Adrenal gland (tissue), 12 donors: ENCODE measurements around the gene KRTAP5-2. TPM values are rescaled to one million over a fixed set of nuclear protein-coding genes. Genes with fewer than 3 reads are reported as not detected.

Experiments
- DNase-seq, 7 donors: peaks; one replicate each; pipeline ENCODE4 v3.0.0-alpha.2; 2019 to 2020
- H3K27ac ChIP-seq, 5 donors: fragments of 200-600 bp; sonication (generic) in 4 of 5; 1 replicate in 3 of 5; 2 replicates in 2 of 5; pipeline versions ENCODE4 v1.5.1 to v1.8.0; 2016 to 2020; ENCODE audit warnings: mild to moderate bottlenecking in 1 of 5
- H3K27me3 ChIP-seq: fragments of 200-600 bp; 2 replicates; pipeline ENCODE4 v1.8.0; 2021
- H3K36me3 ChIP-seq, 2 donors: fragments of 200-600 bp; replicated peaks in 1 of 2; 1 replicate in 1 of 2; 2 replicates in 1 of 2; pipeline versions ENCODE4 v1.5.1 to v1.8.0; 2018 to 2022
- H3K4me1 ChIP-seq, 2 donors: fragments of 200-600 bp; replicated peaks in 1 of 2; 1 replicate in 1 of 2; 2 replicates in 1 of 2; pipeline versions ENCODE4 v1.5.1 to v1.8.0; 2018 to 2021
- H3K4me3 ChIP-seq, 4 donors: fragments of 200-600 bp; sonication (generic) in 3 of 4; one replicate each; pipeline ENCODE4 v1.5.1; 2016 to 2018
- H3K9me3 ChIP-seq, 3 donors: fragments of 200-600 bp; sonication (generic) in 1 of 3; replicated peaks in 1 of 3; 1 replicate in 2 of 3; 2 replicates in 1 of 3; pipeline versions ENCODE4 v1.5.1 to v1.8.0; 2016 to 2021
- POLR2A ChIP-seq, 2 donors: fragments of 450-650 bp; IDR thresholded peaks; one replicate each; pipeline ENCODE4 v1.6.1; 2017; ENCODE audit warnings: antibody characterized with exemption in 2 of 2, mild to moderate bottlenecking in 2 of 2, moderate library complexity in 1 of 2
- WGBS, 4 donors: extraction: QIAGEN DNeasy Blood & Tissue Kit in 2 of 4; methylation state at CpG; one replicate each; pipeline versions ENCODE4 v1.1.5 to v1.1.7; 2013 to 2017; 5-methylcytosine and 5-hydroxymethylcytosine counted together
- intact Hi-C, 2 donors: fragments of 100-400 bp; cut with DNase I; formaldehyde crosslinking; loops; one replicate each; pipeline versions ENCODE4 v1.14.1 to v1.15.0; 2022 to 2023
- polyA plus RNA-seq, 3 donors: library from polyadenylated mRNA; stranded (reverse); fragments of 200-250 nt in 2 of 3; fragments of 350-450 nt in 1 of 3; fragmentation: Illumina TruSeq in 1 of 3; extraction: RNeasy Lipid Tissue Mini Kit (QIAGEN cat#74804) in 1 of 3; gene quantifications; one replicate each; pipeline ENCODE4 v1.2.3, GENCODE V29; 2013 to 2014
- total RNA-seq, 9 donors: library from RNA; depleted of rRNA in 4 of 9; stranded (reverse); fragments of >200 nt in 4 of 9; fragments of 120-200 nt in 1 of 9; fragmentation: NEBNext Ultra II Directional in 1 of 9; extraction: Animal tissue kit (Norgen Biotek cat#: 25700) in 1 of 9; gene quantifications; one replicate each; pipeline versions ENCODE4 v1.1.0 to v1.2.4, GENCODE V29; 2013 to 2023
- TF ChIP-seq, protein P1 (sequence below), 6 experiments: fragments of 450-650 bp in 4 of 6; fragments of 200-600 bp in 2 of 6; sonication (generic) in 1 of 6; IDR thresholded peaks; 1 replicate in 5 of 6; 2 replicates in 1 of 6; pipeline versions ENCODE4 v1.5.1 to v1.8.0; 2016 to 2021; ENCODE audit warnings: antibody characterized with exemption in 6 of 6, mild to moderate bottlenecking in 2 of 6, moderate library complexity in 1 of 6
- donor health status: healthy with polysubstance abuse.
- donor health status: Bipolar disorder and iron deficiency.
- donor health status: DM: yes; HTN: yes; CAD: no.
- donor health status: DM: no; HTN: no; CAD: no.
- donor health status: DM: no; HTN: no; CAD: no.
- donor health status: DM: yes; HTN: yes; CAD: no.

KRTAP5-2 gene
- total and polyA plus RNA-seq, 12 donors = not detected

DNA sequence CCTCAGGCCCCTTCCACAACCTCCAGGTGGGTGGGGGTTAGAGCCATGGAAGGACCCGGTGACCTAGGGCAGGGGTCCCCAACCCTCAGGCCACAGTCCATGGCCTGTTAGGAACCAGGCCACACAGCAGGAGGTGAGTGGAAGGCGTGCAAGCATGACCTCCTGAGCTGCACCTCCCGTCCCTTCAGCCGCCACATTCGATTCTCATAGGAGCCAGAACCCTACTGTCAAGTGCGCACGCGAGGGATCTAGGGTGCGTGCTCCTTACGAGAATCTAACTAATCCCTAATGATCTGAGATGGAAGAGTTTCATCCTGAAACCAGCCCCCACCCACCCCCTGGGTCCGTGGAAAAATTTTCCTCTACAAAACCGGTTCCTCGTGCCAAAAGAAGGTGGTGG, 27.4 kb upstream of the KRTAP5-2 start:
- no peak for TF ChIP-seq POLR2A (IDR thresholded peaks at IDR 0.05)
- TF ChIP-seq, protein P1, sequence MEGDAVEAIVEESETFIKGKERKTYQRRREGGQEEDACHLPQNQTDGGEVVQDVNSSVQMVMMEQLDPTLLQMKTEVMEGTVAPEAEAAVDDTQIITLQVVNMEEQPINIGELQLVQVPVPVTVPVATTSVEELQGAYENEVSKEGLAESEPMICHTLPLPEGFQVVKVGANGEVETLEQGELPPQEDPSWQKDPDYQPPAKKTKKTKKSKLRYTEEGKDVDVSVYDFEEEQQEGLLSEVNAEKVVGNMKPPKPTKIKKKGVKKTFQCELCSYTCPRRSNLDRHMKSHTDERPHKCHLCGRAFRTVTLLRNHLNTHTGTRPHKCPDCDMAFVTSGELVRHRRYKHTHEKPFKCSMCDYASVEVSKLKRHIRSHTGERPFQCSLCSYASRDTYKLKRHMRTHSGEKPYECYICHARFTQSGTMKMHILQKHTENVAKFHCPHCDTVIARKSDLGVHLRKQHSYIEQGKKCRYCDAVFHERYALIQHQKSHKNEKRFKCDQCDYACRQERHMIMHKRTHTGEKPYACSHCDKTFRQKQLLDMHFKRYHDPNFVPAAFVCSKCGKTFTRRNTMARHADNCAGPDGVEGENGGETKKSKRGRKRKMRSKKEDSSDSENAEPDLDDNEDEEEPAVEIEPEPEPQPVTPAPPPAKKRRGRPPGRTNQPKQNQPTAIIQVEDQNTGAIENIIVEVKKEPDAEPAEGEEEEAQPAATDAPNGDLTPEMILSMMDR (IDR thresholded peaks at IDR 0.05) = no peak
- H3K4me1 ChIP-seq = no peaks in the 10 kb centered on the region
- DNase-seq = no peak
- no peak overlapping the region for H3K4me3 ChIP-seq
- intact Hi-C loops = loop anchor here in 1 of 2 donors (5.0 kb wide), 1 partner anchor 78 kb away; no protein-coding TSS in a partner anchor
- 83 to 91% (median 87%) methylated on average over 12 to 13 of the region's 13 CpGs for WGBS, 4 donors
- no peaks in the 10 kb centered on the region for H3K36me3 ChIP-seq
- peaks cover 14% of the 10 kb centered on the region for H3K27me3 ChIP-seq
- H3K27ac ChIP-seq = no peak overlapping the region
- H3K9me3 ChIP-seq = no peaks in the 10 kb centered on the region

DNA sequence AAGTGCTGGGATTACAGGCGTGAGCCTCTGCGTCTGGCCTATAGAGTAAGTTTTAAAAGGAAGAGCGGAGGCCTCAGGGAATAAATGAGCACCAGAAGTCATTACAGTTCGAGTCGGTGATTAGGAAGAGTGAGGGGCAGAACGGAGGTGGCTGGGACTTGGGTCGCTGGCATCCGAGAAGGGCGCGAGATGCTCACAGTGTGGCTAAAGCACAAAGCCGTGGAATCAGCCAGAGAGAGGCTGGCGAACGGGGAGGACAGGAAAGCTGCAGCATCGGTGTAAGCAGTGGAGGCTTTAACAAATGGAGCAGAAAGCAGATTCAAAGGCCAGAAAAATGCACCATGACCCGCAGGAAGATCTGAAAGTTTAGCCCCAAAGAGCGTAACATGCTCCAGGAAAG, 26.5 kb upstream of the KRTAP5-2 start:
- Histone ChIP-seq H3K4me1 (no peaks in the 10 kb centered on the region), H3K9me3 (no peaks in the 10 kb centered on the region), H3K36me3 (no peaks in the 10 kb centered on the region), H3K4me3 (no peak overlapping the region), H3K27me3 (peaks cover 14% of the 10 kb centered on the region), H3K27ac (no peak overlapping the region)
- TF ChIP-seq, protein P1 (IDR thresholded peaks at IDR 0.05) = no peak
- TF ChIP-seq POLR2A (IDR thresholded peaks at IDR 0.05) = no peak
- intact Hi-C loops = loop anchor here in 1 of 2 donors (5.0 kb wide), 1 partner anchor 77 kb away; no protein-coding TSS in a partner anchor
- no peak for DNase-seq
- WGBS, 4 donors = 79 to 86% (median 84%) methylated on average over 16 of the region's 16 CpGs

DNA sequence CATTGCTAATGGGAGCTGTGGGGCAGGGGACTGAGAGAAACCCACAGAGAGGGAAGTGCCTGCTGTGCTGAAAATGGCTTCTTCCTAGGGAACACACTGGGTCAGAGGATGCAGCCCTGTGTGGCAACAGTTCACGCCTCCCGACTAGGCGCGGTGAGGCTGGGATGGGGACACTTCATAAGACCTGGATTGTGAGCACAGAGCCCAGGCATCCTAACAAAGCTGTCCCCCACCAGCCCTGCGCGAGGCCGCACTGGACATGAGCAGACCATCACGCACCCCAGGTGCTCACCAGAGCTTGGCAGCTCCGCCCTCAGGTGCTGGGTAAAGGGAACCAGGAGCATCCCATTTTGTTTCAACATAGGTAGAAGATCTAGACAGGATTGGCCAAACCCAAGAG, 25.6 kb upstream of the KRTAP5-2 start:
- 77 to 86% (median 81%) methylated on average over 9 of the region's 9 CpGs for WGBS, 4 donors
- no peaks in the 10 kb centered on the region for H3K4me1 ChIP-seq
- intact Hi-C loops = no loop called here
- no peak overlapping the region for H3K27ac ChIP-seq
- no peak overlapping the region for H3K4me3 ChIP-seq
- TF ChIP-seq POLR2A (IDR thresholded peaks at IDR 0.05) = no peak
- TF ChIP-seq, protein P1 (IDR thresholded peaks at IDR 0.05) = no peak
- DNase-seq = no peak
- no peaks in the 10 kb centered on the region for H3K36me3 ChIP-seq
- peaks cover 9% of the 10 kb centered on the region for H3K27me3 ChIP-seq
- H3K9me3 ChIP-seq = no peaks in the 10 kb centered on the region

DNA sequence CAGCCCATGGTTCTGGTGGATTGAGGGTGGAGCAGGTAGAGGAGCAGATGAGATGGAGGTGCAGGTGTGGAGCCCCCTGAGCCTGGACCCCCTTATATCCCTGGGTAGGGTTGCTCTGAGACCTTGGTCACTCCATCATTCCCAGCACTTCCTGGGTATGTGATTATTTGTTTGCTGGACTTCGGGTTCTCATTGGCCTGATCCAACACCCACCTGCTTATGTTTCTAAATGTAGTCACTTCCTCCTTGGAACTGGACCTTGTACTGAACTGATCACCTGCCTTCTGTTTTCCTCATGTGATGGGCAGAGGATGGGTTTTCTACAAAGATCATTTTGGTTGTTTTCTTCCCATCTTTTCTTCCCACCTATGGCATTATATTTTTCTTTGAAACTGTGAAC, 24.0 kb upstream of the KRTAP5-2 start, which contains the start of gene KRTAP5-4:
Gene KRTAP5-4, minus strand, starts transcription at position 53 of the 400 bp plus-strand sequence. Its CDS starts 45 bp downstream, at position 8.
- Histone ChIP-seq H3K36me3 (no peaks in the 10 kb centered on the region), H3K4me3 (no peak within 1 kb of the TSS), H3K9me3 (no peaks in the 10 kb centered on the region), H3K27me3 (peaks cover 2% of the 10 kb centered on the region), H3K27ac (no peak within 1 kb of the TSS), H3K4me1 (no peaks in the 10 kb centered on the region)
- WGBS, 4 donors = 31 to 73% (median 61%) methylated on average over 1 of the region's 1 CpG
- DNase-seq = no peak
- TF ChIP-seq, protein P1 (IDR thresholded peaks at IDR 0.05) = no peak
- no peak for TF ChIP-seq POLR2A (IDR thresholded peaks at IDR 0.05)
- intact Hi-C loops = no loop called here
